GM19043 (cell line): Measurements from ENCODE around the gene MSH5.
"Not testable (repeated sequence)": the region's sequence is repeated elsewhere in the genome, so short reads cannot be mapped to it uniquely, and the experiment has no call there.

Experiments used
- ATAC-seq: cut with Tn5 transposase; IDR thresholded peaks from one replicate; pipeline ENCODE4 v1.9.1; 2021; ENCODE audit warnings: low read depth; ENCODE audit not compliant: unreplicated experiment

Gene MSH5

DNA sequence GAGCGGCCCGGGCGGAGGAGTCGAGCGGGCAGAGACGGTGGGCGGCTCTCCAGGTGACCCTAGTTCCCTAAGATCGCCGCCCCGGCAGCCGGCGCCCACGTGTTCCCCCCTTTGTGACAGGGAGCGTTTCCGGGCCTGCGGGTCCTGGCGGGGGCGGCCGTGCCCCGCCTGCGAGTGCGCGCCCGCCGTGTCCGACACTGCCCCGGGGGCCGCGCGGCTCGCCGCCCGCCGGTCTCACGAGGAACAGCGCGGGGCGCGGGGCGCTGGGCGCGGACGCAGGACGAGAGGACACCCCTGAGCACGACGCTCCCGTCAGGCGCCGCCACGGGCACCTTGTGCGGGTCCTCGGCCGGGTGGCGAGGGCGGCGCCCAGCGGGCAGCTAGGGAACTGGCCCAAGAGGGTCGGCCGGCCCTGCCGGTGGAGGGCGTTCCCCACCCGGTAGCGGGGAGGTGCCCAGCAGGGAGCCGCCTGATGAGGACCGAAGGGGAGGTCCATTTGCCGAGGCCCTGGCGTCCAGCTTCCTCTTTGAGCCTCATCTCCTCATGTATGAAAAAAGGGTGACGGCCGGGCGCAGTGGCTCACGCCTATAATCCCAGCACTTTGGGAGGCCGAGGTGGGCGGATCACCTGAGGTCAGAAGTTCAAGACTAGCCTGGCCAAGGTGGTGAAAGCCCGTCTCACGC is 56.0 kb downstream of the MSH5 start, which contains the start of gene VARS1:
Gene VARS1, minus strand, starts transcription at position 137 of the 683 bp plus-strand sequence. CDS start 535 bp downstream, outside the sequence.
- ATAC-seq = no peak

DNA sequence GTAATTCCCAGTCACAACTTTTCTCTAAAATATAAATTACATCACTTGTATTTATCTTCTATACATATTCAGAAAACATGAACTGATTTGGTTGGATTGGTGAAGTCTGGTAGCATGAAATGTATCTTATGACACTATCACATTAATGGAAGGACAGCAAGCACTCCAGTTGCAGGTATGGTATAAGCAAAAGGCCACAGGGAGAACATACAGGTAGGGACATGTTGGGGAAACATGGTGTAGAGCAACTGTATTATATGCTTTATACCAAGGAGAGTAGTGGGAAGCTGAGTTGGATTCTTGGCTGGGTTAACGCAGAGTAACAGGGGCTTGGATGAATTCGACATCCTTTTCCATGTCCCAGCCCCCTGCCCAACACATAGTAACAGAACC is 57.2 kb downstream of the MSH5 start:
- no peak for ATAC-seq

DNA sequence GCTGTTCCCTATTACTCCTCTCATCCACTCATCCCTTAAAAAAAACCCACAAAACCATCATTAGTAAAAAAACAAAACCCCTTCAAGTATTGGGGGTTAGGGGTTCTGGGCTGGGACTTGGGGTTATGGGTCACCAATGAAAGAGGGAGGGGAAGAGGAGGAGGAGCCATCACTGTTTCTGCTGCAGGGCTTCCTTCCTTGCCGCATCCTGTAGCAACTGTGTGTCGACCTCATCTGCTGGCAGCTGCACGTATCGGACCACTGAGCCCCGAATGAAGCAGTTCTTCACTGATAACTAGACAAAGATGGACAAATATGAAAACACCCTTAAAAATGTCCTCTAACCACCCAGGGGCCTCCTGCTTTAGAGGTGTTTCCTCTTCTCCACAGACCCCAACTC is 57.8 kb downstream of the MSH5 start:
- no peak for ATAC-seq

DNA sequence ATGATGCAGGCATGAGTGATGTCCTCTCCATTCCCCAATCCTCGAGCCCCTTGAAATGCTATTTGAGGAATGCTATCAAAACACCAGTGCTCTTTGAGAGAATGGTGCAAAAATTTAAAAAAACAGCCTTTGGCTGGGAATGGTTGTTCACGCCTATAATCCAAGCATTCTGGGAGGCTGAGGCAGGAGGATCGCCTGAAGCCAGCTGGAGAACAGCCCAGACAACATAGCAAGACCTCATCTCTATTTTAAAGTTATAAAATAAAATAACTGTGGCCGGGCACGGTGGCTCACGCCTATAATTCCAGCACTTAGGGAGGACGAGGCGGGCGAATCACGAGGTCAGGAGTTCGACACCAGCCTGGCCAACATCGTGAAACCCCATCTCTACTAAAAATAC is 60.0 kb downstream of the MSH5 start:
- ATAC-seq = no peak

DNA sequence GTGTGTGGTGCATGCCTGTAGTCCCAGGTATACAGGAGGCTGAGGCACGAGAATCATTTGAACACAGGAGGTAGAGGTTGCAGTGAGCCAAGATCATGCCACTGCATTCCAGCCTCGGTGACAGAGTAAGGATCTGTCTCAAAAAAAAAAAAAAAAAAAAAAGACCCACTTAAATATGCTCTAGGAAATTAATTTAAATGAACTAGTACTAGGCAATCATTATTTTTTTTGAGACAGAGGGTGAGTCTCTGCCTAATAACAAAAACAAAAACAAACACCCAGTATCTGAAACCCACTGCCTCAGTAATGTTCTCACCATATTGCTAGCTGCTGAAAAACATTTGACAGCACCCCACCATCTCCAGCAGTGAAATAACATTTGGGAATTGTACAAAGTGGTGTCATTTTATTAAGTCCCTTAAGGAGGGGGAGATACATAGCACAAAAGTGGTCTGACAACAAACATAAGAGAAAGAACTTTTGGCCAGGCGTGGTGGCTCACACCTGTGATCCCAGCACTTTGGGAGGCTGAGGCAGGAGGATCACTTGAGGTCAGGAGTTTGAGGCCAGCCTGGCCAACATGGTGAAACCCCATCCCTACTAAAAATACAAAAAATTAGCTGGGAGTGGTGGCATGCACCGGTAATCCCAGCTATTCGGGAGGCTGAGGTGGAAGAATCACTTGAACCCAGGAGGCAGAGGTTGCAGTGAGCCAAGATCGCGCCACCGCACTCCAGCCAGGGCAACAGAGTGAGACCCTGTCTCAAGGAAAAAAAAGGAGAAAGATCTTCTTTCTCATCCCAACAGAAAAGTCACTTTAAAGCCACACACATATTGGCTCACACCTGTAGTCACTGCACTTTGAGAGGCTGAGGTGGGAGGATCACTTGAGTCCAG is 61.5 kb downstream of the MSH5 start:
- not testable (repeated sequence) for ATAC-seq

DNA sequence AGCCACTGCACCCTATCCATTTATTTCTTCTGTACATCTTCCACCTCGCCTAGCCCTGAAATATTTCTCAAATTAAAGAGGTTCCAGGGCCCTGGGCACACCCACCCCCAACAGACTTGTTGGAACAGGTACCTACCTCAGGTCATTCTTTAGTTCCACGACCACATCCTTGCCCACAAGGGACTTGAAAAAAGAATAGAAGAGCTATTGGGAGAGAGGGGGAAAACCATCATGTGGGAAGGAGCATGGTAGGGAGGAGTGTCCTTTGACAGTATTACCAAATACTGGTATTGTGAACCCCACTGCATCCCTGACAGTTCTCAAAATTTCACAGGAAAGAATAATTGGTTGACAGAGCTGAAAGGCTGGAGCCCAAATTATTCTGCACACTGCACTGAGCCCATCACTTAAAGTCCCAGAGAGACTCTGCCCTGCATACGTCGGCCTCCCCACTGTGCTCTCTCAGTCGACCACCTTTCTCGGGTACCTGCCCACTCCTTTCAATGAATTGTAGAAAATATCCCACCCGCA is 66.2 kb downstream of the MSH5 start:
- ATAC-seq = no peak

DNA sequence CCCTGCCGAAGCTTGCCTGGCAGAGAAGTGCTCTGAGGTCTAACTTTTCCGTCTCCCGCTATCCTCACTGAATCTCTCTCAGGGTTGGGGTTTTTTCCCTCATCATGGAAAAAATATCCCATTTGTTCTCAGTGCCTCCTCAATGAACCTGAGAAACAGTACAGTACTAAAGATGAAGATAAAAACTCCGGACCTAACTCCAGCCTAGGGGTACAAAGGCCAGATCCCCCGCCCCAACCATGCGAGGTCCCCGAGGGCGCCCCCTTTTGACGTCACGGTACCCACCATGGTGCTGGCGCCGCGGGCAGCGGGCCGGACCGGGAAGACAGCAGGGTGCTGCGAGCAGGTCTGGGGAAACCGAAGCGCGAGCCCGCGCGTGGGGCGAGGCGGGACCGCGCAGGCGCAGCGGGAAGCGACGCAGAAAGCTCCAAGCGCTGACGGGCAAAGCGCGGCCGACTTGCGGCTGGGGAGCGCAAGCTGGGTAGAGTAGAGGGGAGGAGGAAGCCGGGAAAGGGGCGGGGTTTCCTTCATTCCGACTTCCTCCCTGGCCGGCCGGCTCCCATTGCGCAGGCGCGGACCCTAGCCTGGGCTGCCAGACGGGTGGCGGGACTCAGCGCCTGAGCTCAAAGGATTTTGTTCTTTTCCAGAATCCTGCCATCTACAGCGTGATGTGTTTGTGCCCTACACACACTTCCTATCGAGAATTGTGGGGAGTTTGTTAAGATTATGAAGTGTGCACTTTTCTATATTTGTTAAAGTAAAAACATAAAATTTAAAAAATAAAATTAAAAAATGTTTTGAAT is 66.9 kb downstream of the MSH5 start, which contains the start of gene LSM2:
Gene LSM2, minus strand, starts transcription at position 497 of the 803 bp plus-strand sequence. Its CDS starts 209 bp downstream, at position 288.
- ATAC-seq = peak; percentile 81

DNA sequence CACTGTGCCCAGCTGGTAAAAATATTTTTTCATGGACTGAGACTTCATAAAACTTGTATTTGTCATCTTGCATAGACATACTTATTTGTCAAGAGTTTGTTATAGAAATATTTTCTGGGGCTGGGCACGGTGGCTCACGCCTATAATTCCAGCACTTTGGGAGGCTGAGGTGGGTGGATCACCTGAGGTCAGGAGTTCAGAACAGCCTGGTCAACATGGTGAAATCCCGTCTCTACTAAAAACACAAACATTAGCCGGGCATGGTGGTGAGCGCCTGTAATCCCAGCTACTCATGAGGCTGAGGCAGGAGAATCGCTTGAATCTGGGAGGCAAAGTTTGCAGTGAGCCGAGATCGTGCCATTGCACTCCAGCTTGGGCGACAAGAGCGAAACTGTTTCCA is 68.8 kb downstream of the MSH5 start:
- not testable (repeated sequence) for ATAC-seq

DNA sequence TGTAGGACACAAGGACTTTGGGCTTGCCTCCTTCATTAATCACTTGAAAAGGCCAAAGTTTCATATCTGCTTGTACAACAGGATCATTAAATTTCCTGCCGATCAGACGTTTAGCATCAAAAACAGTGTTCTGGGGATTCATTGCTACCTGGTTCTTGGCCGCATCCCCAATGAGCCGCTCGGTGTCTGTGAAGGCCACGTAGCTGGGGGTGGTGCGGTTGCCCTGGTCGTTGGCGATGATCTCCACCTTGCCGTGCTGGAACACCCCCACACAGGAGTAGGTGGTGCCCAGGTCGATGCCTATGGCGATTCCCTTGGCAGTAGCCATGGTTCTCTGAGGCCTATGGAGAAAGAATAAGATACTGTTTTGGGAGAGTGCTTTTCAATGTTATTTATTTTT is 71.8 kb downstream of the MSH5 start:
- ATAC-seq = no peak
